A204.1 (cell line): ENCODE data around the gene REC114.
A peak's percentile ranks its signal among the peaks of the same experiment; 100 is the strongest.
"Not testable (repeated sequence)": the region's sequence is repeated elsewhere in the genome, so short reads cannot be mapped to it uniquely, and the experiment has no call there.

Experiments used
- FAIRE-seq: peaks from 2 replicates; lab custom pipeline; 2012; peaks lifted over from hg19 to GRCh38; lab: Jason Lieb, UNC

Gene REC114

DNA sequence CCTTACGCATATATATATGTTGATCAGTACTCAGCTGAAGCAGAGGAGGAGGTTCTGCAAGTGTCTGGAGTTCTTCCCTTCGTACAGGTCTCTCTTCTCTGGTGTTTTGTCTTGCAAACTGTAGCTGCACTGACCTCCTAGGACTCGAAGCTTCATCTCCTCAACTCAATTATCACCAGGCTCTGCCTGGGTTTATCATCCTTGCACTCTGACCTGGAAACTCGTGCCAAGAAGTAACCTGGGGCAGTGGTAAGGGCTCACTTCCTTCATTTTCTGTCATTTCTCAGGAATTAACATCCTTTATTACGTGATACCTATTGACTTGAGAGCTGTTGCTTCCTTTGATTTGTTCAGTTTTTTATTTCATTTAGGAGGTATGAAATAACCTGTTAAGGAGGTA is 14.4 kb downstream of the REC114 start:
- FAIRE-seq: no peak

- FAIRE-seq: no peak
Measured at GRCh38 chr15:73460662-73461061, 17.7 kb downstream of the REC114 start.

- no peak for FAIRE-seq
Measured at GRCh38 chr15:73464602-73465001, 21.6 kb downstream of the REC114 start.

- FAIRE-seq: no peak
Measured at GRCh38 chr15:73467758-73468157, 24.8 kb downstream of the REC114 start.

DNA sequence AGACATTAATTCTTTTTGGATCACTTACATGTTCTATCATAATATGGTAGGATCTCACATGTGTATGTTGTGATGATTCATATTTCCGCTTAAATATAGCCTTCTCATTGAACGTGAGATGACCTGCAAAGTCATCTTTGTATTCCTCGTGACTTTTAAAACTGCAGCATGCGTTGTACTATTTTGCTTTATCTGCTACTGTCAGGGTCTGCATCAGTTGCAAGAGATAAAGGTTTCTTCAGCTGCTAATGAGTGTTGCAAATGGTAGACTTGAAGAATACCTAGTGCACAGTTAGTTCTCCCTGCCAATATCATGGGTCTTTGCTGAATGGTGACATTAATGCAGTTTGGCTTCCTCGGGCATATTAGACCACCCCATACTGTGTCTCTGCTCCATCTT is 31.8 kb downstream of the REC114 start:
- FAIRE-seq: no peak

DNA sequence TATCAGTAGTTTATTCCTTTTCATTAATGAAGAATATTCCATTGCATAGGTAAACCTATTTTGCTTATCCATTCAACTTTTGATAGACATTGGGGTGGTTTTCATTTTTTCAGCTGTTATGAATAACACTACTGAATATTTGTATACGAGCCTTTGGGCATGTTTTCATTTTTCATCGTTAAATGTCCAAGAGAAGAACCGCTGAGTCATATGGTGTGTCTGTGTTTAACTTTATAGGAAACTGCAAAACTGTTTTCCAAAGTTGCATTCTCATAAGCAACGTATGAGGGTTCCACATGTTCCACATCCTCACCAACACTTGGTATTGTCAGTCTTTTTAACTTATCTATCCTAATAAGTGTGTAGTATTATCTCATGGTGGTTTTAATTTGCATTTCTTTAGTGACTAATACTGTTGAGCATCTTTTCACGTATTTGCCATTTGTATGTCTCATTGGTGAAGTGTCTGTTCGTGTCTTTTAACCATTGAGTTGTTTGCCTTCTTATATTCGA is 33.8 kb downstream of the REC114 start:
- no peak for FAIRE-seq

DNA sequence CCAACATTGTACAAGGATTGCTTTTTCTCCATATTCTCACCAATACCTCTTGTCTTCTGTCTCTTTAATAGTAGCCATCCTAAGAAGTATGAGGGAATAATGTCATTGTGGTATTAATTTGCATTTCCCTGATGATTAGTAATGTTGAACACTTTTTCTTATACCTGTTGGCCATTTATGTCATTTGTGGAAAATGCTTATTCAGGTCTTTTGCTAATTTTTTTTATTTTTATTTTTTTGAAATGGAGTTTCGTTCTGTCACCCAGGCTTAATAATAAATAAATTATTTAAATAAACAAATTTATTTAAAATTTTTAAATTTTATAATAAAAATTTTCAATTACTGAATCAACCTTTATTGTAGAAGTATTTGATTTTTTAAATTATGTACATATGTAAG is 37.1 kb downstream of the REC114 start:
- FAIRE-seq: peak; percentile 86

GRCh38 chr15:73482166-73482565 is 39.2 kb downstream of the REC114 start:
- no peak for FAIRE-seq

DNA sequence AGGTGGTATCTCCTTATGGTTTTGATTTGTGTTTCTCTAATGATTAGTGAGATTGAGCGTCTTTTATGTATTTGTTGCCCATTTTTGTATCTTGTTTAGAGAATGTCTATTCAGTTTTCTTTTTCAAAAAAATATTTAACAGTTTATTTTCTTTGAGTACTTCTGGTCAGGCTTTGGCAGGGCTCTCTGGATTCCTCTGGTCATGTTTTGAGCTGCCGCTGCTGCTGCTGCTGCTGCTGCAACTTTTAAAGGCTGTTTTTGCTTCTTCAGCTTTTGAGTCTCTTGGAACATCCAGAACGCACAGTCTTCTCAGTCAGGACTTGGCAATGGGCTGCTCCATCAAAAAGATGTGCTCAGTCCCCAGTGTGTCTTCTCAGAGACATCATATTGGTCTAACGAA is 40.1 kb downstream of the REC114 start:
- FAIRE-seq: no peak

DNA sequence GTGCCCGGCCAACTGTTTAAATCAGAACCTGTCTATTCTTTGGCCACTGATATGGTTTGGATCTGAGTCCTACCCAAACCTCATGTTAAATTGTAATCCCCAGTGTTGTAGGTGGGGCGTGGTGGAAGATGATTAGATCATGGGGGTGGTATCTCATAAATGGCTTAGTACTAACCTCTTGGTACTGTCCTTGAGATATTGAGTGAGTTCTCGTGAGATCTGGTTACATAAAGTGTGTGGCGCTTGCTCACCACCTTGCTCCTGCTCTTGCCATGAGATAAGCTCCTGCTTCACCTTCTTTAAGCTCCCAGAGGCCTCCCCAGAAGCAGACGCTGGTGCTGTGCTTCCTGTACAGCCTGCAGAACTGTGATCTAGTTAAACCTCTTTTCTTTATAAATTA is 42.4 kb downstream of the REC114 start:
- no peak for FAIRE-seq

DNA sequence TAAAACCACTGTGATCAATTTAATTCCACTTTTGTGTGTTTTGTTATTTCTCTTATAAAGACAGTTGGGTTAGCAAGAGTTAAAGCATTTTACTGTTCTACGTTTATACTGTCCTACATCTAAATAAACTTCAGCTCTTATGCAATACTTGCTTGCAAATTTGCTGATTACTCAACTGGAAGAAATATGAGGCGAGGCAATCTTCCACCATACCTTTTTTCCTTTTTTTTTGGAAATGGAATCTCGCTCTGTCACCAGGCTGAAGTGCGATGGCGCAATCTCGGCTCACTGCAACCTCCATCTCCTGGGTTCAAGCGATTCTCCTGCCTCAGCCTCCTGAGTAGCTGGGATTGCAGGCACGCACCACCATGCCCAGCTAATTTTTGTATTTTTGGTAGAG is 42.9 kb downstream of the REC114 start:
- FAIRE-seq: not testable (repeated sequence)

GRCh38 chr15:73488698-73489097 is 45.7 kb downstream of the REC114 start:
- FAIRE-seq: no peak

DNA sequence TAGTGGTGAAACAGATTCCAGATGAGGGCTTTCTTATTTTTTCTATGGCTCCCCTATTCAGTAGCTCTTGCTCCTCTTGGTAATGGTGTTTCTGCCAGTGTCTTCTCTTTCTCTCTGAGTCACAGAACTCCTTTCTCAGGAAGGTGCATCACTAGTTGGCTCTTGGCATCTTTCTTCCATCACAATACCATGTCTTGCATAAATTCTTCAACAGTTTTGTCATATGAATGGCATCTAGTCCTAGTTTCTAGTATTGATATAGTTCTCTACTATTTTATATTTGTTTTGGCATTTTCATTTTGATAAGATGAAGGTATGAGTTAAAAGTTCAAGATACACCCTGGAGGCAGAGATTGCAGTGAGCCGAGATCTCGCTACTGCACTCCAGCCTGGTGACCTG is 51.0 kb downstream of the REC114 start:
- FAIRE-seq: no peak

- FAIRE-seq: no peak
Measured at GRCh38 chr15:73495181-73495580, 52.2 kb downstream of the REC114 start.

- FAIRE-seq: no peak
Measured at GRCh38 chr15:73500696-73501095, 57.7 kb downstream of the REC114 start.

DNA sequence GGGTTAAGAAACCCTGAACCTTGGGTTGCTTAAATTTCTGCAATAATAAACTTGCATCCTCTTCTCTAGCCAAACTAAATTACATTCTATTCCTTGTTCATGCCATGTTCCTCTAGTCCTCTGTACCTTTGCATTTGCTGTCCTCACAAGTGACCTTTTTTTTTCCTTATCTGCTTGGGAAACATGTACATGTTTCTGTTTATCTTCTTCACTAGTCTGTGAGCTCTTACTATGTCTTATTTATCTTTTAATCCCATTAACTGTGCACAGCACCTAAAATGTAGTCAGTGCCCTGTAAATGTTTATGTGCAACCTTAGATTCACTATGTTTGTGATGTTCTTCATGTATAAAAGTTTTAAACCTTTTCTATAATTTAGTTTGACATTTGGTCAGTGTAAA is 61.9 kb downstream of the REC114 start:
- FAIRE-seq: no peak

DNA sequence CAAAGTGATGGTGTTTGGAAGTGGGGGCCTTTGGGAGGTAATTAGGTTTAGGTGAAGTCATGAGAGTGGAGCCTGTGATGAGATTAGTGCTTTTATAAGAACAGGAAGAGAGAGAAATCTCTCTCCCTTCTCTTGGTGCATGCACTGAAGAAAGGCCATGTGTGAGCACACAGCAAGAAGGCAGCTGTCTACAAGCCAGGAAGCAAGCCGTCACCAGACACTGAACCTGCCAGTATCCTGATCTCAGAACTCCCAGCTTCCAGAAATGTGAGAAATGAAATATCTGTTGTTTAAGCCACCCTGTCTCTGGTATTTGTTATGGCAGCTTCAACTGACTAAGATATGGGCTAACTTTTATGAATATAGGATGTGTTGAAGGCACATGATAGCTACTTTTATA is 72.6 kb downstream of the REC114 start:
- no peak for FAIRE-seq

DNA sequence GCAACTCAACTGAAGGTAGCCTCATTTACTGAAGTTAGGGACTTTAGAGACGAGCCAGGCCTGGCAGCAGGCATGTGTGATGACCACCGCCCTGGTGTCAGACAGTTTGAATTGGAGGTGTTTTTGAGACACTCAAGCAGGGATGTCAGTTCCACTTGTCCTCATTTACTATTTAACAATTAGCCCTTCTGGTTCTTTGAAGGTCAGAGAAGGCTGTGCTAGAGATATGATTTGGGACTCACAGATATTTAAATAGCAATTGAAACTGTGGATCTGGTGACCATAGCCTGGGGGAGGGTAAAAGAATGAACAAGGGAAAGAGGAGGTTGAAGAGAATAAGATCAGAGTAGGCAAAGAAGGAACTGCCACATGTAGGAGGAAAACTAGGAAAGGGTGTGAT is 74.6 kb downstream of the REC114 start:
- FAIRE-seq: no peak

- FAIRE-seq: no peak
Measured at GRCh38 chr15:73518180-73518862, 75.4 kb downstream of the REC114 start.

DNA sequence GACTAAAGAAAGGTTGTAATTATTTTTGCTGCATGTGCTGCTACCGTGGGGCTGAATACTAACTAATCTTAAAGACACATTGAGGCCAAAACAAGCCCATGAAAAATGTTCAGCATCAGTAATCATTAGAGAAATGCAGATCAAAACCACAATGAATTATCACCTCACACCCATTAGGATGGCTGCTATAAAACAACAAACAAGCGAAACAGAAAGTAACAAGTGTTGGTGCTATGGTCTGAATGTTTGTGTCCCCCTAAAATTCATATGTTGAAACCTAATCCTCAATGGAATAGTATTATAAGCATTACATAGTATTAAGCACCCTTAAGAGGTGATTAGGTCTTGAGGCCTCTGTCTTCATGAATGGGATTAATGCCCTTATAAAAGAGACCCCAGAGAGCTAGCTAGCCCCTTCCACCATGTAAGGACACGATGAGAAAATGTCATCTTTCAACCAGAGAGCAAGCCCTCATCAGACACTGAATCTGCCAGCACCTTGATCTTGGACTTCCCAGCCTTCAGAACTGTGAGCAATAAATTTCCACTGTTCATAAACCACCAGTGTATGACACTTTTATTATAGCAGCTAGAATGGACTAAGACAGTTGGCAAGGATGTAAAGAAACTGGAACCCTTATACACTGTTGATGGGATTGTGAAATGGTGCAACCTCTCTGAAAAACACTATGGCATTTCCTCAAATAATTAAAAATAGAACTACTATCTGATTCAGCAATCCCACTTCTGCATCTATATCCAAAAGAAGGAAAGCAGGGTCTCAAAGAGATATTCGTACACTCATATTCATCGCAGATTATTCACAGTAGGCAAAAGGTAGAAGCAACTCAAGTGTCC is 76.1 kb downstream of the REC114 start:
- no peak for FAIRE-seq

GRCh38 chr15:73522011-73522410 is 79.0 kb downstream of the REC114 start:
- no peak for FAIRE-seq

GRCh38 chr15:73524919-73525318 is 82.0 kb downstream of the REC114 start:
- FAIRE-seq: no peak

- FAIRE-seq: no peak
Measured at GRCh38 chr15:73527598-73527997, 84.6 kb downstream of the REC114 start.

- FAIRE-seq: no peak
Measured at GRCh38 chr15:73530649-73531048, 87.7 kb downstream of the REC114 start.
